HG03025 (cell line): ENCODE data around the gene ZMYM4.

Experiments used
- ATAC-seq: cut with Tn5 transposase; IDR thresholded peaks from one replicate; pipeline ENCODE4 v1.9.1; 2021; ENCODE audit warnings: mild to moderate bottlenecking, moderate library complexity; ENCODE audit not compliant: unreplicated experiment, low FRiP score

The ZMYM4 gene

GRCh38 chr1:35270836-35271235 lies 2.3 kb downstream of the ZMYM4 start:
- no peak for ATAC-seq

GRCh38 chr1:35274197-35274596 lies 5.7 kb downstream of the ZMYM4 start:
- no peak for ATAC-seq

- no peak for ATAC-seq
These were observed 10.5 kb downstream of the ZMYM4 start for GRCh38 chr1:35278886-35279554.

DNA sequence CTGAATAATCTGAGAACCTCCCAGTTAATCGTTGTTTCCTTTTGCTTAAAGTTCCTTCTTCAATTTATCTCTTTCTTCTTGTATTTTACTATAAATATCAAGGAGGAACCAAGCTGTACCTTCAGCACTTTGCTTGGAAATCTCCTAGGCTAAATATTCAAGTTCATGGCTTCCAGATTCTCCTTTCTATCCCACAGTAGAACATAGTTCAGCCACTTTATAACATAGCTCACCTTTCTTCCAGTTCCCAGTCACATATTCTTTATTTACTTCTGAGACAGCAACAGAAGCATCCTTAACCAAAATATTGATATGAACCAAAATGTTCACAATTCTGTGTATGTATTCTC lies 11.0 kb downstream of the ZMYM4 start:
- ATAC-seq: no peak

GRCh38 chr1:35280006-35280405 lies 11.5 kb downstream of the ZMYM4 start:
- no peak for ATAC-seq

- no peak for ATAC-seq
These were observed 13.1 kb downstream of the ZMYM4 start for GRCh38 chr1:35281565-35281964.

DNA sequence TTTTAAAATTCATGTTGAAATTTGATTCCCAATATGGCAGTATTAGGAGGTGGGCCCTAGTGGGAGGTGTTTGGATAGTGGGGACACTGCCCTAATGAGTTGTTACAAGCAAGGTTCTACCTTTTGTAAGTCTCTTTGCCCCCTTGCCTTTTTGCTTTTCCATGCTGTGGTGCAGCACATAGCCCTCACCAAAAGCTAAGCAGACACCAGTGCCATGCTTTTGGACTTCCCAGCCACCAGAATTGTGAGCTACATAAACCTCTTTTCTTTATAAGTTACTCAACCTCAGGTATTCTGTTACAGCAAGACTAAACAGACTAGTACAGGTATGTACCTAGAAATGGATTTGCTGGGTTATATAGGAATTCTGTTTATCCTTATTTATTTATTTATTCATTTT lies 13.7 kb downstream of the ZMYM4 start:
- ATAC-seq: no peak

GRCh38 chr1:35284852-35285251 lies 16.3 kb downstream of the ZMYM4 start:
- no peak for ATAC-seq

DNA sequence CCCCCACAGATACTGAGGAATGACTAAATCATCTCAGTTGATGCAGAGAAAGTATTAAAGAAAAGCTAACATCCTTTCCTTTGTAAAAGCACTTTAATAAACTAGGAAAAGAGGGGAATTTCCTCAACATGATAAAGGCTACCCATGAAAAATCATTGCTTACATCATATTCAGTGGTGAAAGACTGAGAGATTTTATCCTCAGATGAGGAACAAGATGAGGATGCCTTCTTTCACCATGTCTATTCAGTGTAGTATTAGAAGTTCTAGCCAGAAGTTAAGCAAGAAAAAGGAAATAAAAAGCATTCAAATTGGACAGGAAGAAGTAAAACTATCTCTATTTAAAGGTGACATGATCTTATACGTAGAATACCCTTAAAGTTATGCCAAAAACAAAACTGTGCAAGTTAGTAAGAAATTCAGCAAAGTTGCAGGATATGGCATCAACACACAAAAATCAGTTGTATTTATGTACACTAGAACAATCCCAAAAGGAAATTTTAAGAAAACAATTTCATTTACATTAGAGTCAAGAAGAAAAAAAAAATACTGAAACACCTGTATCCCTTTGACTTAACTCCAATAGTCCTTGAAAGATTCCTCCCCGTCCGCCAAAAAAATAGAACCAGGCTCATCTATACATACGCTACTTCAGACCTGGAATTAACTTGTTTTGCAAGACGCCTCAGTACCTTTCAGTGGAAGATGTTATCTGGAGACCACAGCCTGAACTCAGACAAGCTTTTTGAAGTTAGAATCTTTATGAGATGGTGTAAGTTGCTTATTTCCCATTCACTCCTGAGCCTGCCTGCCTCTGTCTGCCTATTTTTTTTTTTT lies 17.5 kb downstream of the ZMYM4 start:
- ATAC-seq: no peak

GRCh38 chr1:35287807-35288640 lies 19.5 kb downstream of the ZMYM4 start:
- ATAC-seq: no peak

GRCh38 chr1:35288761-35289160 lies 20.3 kb downstream of the ZMYM4 start:
- no peak for ATAC-seq

- ATAC-seq: no peak
These were observed 21.9 kb downstream of the ZMYM4 start for GRCh38 chr1:35290452-35290851.

DNA sequence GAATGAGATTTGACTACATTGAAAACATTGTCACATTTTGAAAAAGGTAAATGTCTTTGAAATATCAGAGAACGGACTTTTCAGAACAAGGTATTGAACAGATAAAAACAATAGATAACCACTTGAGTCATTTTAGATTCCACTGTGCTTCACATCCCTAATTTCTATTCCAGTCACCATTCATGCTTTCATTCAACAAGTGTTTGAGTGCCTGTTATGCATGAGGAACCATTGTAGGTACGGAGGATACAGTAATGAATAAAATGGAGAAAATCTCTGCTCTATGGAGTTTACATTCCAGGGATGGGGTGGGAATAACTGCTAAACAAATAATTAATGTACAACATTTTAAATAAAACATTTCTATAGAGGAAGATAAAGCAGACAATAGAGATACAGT lies 26.3 kb downstream of the ZMYM4 start:
- no peak for ATAC-seq

GRCh38 chr1:35297886-35298285 lies 29.4 kb downstream of the ZMYM4 start:
- no peak for ATAC-seq

DNA sequence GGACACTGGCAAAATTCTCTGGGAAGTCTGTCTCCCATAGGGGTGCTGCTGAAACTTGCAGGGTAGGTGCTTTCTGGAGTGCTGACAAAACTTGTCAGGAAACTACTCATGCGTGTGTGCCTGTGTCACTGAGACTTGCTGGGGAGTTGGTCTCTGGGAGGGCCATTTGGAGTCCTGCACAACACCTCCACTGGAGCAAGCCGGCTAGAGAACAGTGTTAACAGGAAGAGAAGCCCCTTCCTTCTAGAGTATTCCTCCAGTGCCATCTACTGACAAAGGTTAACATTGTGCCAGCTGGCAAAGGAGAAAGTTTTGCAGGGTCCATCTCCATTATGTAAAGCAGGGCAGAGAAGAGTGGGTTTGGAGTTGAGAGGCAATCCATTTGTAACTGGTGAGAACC lies 30.0 kb downstream of the ZMYM4 start:
- ATAC-seq: no peak

DNA sequence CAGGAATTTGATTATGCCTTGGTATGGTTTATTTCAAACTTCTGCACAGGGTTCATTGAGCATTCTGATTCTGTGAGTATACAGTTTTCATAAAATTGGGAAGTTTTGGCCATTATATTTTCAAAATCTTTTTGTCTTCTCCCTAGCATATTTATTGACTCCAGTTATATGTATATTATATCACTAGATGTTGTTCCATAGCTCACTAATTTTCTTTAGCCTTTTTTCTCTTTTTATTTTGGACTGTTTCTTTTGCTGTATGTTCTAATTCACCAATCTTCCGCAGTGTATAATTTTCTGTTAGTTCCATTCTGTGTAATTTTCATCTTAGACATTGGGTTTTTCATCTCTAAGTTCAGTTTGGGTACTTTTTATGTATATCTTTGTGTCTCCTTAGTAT lies 31.9 kb downstream of the ZMYM4 start:
- no peak for ATAC-seq

GRCh38 chr1:35301674-35302392 lies 33.3 kb downstream of the ZMYM4 start:
- no peak for ATAC-seq

DNA sequence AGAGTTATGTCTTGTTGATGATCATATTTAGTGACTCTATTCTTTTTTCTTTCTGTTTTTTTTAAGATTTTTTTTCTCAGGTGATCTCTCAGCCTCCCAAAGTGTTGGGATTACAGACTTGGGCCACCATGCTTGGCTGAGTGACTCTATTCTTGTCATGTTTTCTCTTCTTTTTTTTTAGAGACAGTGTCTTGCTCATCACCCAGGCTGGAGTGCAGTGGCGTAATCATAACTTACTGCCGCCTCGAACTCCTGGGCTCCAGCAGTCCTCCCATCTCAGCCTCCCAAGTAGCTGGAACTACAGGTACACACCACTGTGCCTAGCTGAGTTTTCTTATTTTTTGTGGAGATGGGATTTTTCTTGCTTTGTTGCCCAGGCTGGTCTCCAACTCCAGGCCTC lies 36.9 kb downstream of the ZMYM4 start:
- ATAC-seq: no peak

DNA sequence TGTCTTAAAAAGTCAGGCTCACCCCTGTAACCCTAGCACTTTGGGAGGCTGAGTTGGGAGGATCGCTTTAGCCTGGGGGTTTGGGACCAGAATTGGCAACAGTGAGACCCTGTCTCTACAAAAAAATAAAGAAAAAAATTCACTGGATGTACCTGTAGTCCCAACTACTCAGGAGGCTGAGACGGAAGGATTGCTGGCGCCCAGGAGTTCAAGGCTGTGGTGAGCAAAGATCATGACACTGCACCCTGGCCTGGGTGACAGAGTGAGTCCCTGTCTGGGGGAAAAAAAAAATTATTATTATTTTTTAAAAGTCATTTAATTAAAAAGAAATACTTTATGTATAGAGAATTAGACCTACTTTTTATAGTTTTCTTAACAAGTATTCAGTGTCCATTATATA lies 47.1 kb downstream of the ZMYM4 start:
- ATAC-seq: no peak

- no peak for ATAC-seq
These were observed 47.8 kb downstream of the ZMYM4 start for GRCh38 chr1:35316264-35316663.
